Measurements from ENCODE around the gene WNT3. TPM values are rescaled to one million over a fixed set of nuclear protein-coding genes. Genes with fewer than 3 reads are reported as not detected.

The WNT3 gene
- total and polyA plus RNA-seq, 2 of the 8 experiments (the other 6 are each of a cell fraction or from before 2014, with no cell fraction given): 0.56 to 2.0 TPM

- no peak overlapping the region for H4K91ac ChIP-seq (replicated peaks; ENCODE audit: insufficient read length, low read length)
- H2BK20ac ChIP-seq (ENCODE audit: low read length): no peak overlapping the region
- no peak overlapping the region for H3K14ac ChIP-seq (ENCODE audit: insufficient read length)
- no peaks in the 10 kb centered on the region for H3K79me1 ChIP-seq (ENCODE audit: low read depth, low read length)
- WGBS, 2 experiments (ENCODE audit: extremely low coverage in 1 of 2, insufficient coverage in 1 of 2, insufficient read length in 1 of 2, insufficient replicate concordance in 2 of 2, low coverage in 1 of 2, low lambda C conversion rate in 2 of 2, missing lambda C conversion rate in 1 of 2): 83% methylated on average over 1 of the region's 1 CpG; no CpG with 5 or more reads in 1 of the 2 experiments
- no peaks in the 10 kb centered on the region for H4K20me1 ChIP-seq (replicated peaks in 1 of 2; ENCODE audit: control insufficient read depth in 1 of 2, insufficient read depth in 2 of 2, low read length in 2 of 2)
- no peak overlapping the region for H3K4ac ChIP-seq (replicated peaks; ENCODE audit: insufficient read length, low read depth, low read length)
- ChIA-PET POLR2A (ENCODE audit: partially characterized antibody) (no interaction called here), CTCF (ENCODE audit: partially characterized antibody) (no interaction called here)
- no peaks in the 10 kb centered on the region for H3K36me3 ChIP-seq (ENCODE audit: control insufficient read depth in 2 of 4, insufficient read depth in 4 of 4, low read length in 3 of 4)
- no peak overlapping the region for H3K23ac ChIP-seq (ENCODE audit: insufficient read length)
- no peak overlapping the region for H3K56ac ChIP-seq (replicated peaks; ENCODE audit: insufficient read length, low read depth, low read length)
- H4K5ac ChIP-seq (ENCODE audit: insufficient read length, low read depth, low read length): no peak overlapping the region
- H4K8ac ChIP-seq (ENCODE audit: extremely low read depth, insufficient read depth, low read length): no peak overlapping the region
- no peak overlapping the region for H3K4me2 ChIP-seq (ENCODE audit: insufficient read depth in 1 of 2, low read depth in 2 of 2, low read length in 2 of 2)
- H2BK5ac ChIP-seq (ENCODE audit: low read depth, low read length): no peak overlapping the region
- no peak overlapping the region for H2BK120ac ChIP-seq (replicated peaks; ENCODE audit: low read depth, low read length)
- DNase-seq (ENCODE audit: low read depth in 1 of 2, low spot score in 2 of 2) (no peak), FAIRE-seq (no peak)
- no peak overlapping the region for H2BK15ac ChIP-seq (ENCODE audit: low read length)
- no peaks in the 10 kb centered on the region for H3K23me2 ChIP-seq (ENCODE audit: low read depth, low read length)
- no peak overlapping the region for H3K27ac ChIP-seq (ENCODE audit: low read depth, low read length)
- H2AFZ ChIP-seq (ENCODE audit: low read length): no peak overlapping the region
- H3K4me3 ChIP-seq (ENCODE audit: extremely low read depth in 1 of 4, insufficient read depth in 2 of 4, low read depth in 3 of 4, low read length in 4 of 4): no peak overlapping the region
- H3K79me2 ChIP-seq (ENCODE audit: control insufficient read depth in 1 of 2, insufficient read depth in 2 of 2, low read length in 2 of 2): no peaks in the 10 kb centered on the region
- H3K27me3 ChIP-seq (replicated peaks in 1 of 4; ENCODE audit: control insufficient read depth in 3 of 4, extremely low read depth in 1 of 4, insufficient read depth in 3 of 4, low read length in 3 of 4): peaks cover 0 to 4% (median 0%) of the 10 kb centered on the region in 4 experiments; a peak in 2 of 7 replicates
- no peak overlapping the region for H3K9ac ChIP-seq (replicated peaks in 1 of 4; ENCODE audit: extremely low read depth in 1 of 4, low read depth in 3 of 4, low read length in 3 of 4)
- H2AK5ac ChIP-seq (ENCODE audit: low read depth, low read length): no peak overlapping the region
- TF ChIP-seq SP4 (IDR thresholded peaks at IDR 0.05; ENCODE audit: low read length) (no peak), JUND (IDR thresholded peaks at IDR 0.05; ENCODE audit: low read length) (no peak), BACH1 (IDR thresholded peaks at IDR 0.05; ENCODE audit: low read length) (no peak), KDM5A (IDR thresholded peaks at IDR 0.05; ENCODE audit: low read length) (no peak), CBX5 (IDR thresholded peaks at IDR 0.05; ENCODE audit: low read depth, low read length) (no peak), EZH2 (IDR thresholded peaks at IDR 0.05; ENCODE audit: low read depth, low read length, severe bottlenecking) (no peak), MAX (IDR thresholded peaks at IDR 0.05) (no peak), SP2 (IDR thresholded peaks at IDR 0.05; ENCODE audit: low read length) (no peak), TAF7 (optimal IDR thresholded peaks at IDR 0.05; ENCODE audit: borderline replicate concordance, low read depth, low read length) (no peak), EP300 (IDR thresholded peaks at IDR 0.05; ENCODE audit: borderline replicate concordance in 1 of 2, low read depth in 2 of 2, low read length in 2 of 2) (no peak), POLR2A (IDR thresholded peaks at IDR 0.05; ENCODE audit: control extremely low read depth in 1 of 2, low read depth in 2 of 2, low read length in 2 of 2) (no peak), POU5F1 (IDR thresholded peaks at IDR 0.05; ENCODE audit: low read depth, low read length) (no peak), KDM4A (IDR thresholded peaks at IDR 0.05; ENCODE audit: low read depth, low read length, severe bottlenecking) (no peak), EGR1 (IDR thresholded peaks at IDR 0.05; ENCODE audit: borderline replicate concordance, low read depth, low read length) (no peak)
- peaks cover 0 to 3% (median 0%) of the 10 kb centered on the region in 4 experiments; a peak in 1 of 7 replicates for H3K4me1 ChIP-seq (replicated peaks in 1 of 4; ENCODE audit: control insufficient read depth in 3 of 4, insufficient read depth in 4 of 4, low read length in 3 of 4)
- H2BK12ac ChIP-seq (ENCODE audit: low read depth, low read length): no peak overlapping the region
- no peak overlapping the region for H3K18ac ChIP-seq (ENCODE audit: extremely low read depth, low read length)
- H3K9me3 ChIP-seq (ENCODE audit: insufficient read depth in 2 of 2, low read depth in 1 of 2, low read length in 1 of 2): no peaks in the 10 kb centered on the region
Observed at GRCh38 chr17:46744441-46744840, 74.1 kb downstream of the WNT3 start.

Data from H1 (cell line).